Muscle layer of duodenum (tissue), 2 donors: Measurements from ENCODE around the gene LRCOL1.
A peak's percentile ranks its signal among the peaks of the same experiment; 100 is the strongest.

Experiments
- H3K27ac ChIP-seq: one replicate; pipeline ENCODE4 v1.7.0; 2013; ENCODE audit warnings: mild to moderate bottlenecking, low read length
- H3K27me3 ChIP-seq: one replicate; pipeline ENCODE4 v1.7.0; 2013; ENCODE audit warnings: low read depth, mild to moderate bottlenecking, control low read depth, low read length
- H3K36me3 ChIP-seq, 2 donors: one replicate each; pipeline ENCODE4 v1.7.0; 2013; ENCODE audit warnings: low read length in 2 of 2, control low read depth in 1 of 2, mild to moderate bottlenecking in 1 of 2; ENCODE audit not compliant: insufficient read depth in 2 of 2, control insufficient read depth in 1 of 2
- H3K4me1 ChIP-seq, 2 donors: one replicate each; pipeline ENCODE4 v1.7.0; 2013; ENCODE audit warnings: low read length in 2 of 2, mild to moderate bottlenecking in 2 of 2, control low read depth in 1 of 2, moderate library complexity in 1 of 2; ENCODE audit not compliant: insufficient read depth in 2 of 2, control insufficient read depth in 1 of 2
- H3K4me3 ChIP-seq, 2 donors: one replicate each; pipeline ENCODE4 v1.7.0; 2013; ENCODE audit warnings: low read length in 2 of 2, low read depth in 1 of 2, mild to moderate bottlenecking in 1 of 2
- H3K9me3 ChIP-seq, 2 donors: one replicate each; pipeline ENCODE4 v1.7.0; 2013; ENCODE audit warnings: low read length in 2 of 2, control low read depth in 1 of 2, mild to moderate bottlenecking in 1 of 2; ENCODE audit not compliant: control insufficient read depth in 1 of 2
- donor health status: healthy.

Gene LRCOL1

GRCh38 chr12:132633398-132633797 is 23.0 kb upstream of the LRCOL1 start:
- no peak overlapping the region for H3K4me3 ChIP-seq
- H3K27ac ChIP-seq, result no peak overlapping the region
- no peaks in the 10 kb centered on the region for H3K4me1 ChIP-seq
- no peaks in the 10 kb centered on the region for H3K9me3 ChIP-seq
- no peaks in the 10 kb centered on the region for H3K27me3 ChIP-seq
- peaks cover 39 to 78% of the 10 kb centered on the region in 2 donors for H3K36me3 ChIP-seq

DNA sequence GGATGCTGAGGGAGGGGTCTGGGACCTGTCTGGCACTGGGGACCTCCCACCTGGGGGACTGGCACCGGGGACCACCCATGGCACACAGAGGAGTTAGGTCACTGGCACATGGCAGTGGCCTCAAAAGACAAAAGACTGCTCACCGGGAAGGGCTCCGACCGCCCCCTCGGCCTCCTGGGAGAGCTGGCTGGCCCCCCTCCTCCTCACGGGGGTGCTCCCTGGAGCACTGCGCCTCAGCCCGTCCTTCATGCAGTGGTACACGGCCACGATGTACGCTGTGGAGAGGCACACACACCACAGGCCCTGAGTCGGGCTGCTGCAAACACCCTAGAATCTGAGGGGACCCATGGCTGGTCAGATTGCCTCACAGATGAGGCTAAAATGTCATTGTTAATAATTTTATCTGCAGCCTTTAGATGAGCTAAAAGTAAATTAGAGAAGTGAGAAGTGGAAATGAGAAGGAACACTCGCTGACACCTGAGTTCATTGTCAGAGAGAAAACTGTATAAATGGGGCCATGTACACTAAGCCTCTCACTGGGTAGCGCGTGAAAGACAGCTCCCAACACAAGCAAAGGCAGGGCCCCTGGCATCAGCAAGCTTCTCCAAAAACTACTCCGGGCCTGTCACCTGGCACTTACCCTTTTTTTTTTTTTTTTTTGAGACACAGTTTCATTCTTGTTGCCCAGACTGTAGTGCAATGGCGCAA is 22.3 kb upstream of the LRCOL1 start:
- no peaks in the 10 kb centered on the region for H3K4me1 ChIP-seq
- H3K27ac ChIP-seq, result no peak overlapping the region
- H3K4me3 ChIP-seq, result no peak overlapping the region
- H3K27me3 ChIP-seq, result no peaks in the 10 kb centered on the region
- peaks cover 35 to 73% of the 10 kb centered on the region in 2 donors for H3K36me3 ChIP-seq
- no peaks in the 10 kb centered on the region for H3K9me3 ChIP-seq

DNA sequence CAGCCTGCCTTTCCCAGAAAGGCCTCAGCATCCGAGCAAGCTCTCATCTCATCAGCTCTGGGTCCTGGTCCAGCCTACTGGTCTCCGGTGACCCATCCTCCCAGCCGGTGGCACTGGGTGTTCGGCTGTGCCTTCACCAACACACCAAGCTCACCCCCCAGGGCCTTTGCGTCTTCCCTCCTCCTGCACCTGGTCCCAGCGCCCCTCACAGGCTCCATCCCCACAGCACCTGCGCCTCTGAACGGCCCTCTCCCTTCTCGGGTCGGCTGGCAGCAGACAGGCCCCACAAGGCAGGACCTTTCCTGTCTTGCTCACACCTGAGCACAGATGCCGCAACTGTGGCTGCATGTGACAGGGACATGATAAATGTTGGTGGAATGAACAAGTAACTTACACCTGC is 21.3 kb upstream of the LRCOL1 start:
- Histone ChIP-seq H3K4me3 (no peak overlapping the region), H3K36me3 (peaks cover 30 to 64% of the 10 kb centered on the region in 2 donors), H3K4me1 (no peaks in the 10 kb centered on the region), H3K9me3 (no peaks in the 10 kb centered on the region), H3K27ac (no peak overlapping the region), H3K27me3 (no peaks in the 10 kb centered on the region)

DNA sequence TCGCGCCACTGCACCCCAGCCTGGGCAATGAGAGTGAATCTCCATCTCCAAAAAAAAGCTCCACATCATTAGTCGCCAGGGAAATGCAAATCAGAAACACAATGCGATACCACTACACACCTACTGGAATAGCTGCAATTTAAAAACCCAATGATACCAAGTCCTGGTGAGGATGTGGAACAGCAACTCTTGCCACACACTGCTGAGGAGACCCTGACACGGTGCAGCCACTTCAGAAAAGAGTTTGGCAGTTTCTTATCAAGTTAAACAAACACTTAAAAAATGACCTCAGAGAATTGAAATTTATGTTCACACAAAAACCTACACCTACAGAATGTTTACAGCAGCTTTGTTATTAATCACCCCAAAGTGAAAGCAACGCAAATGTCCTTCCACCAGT is 20.3 kb upstream of the LRCOL1 start:
- Histone ChIP-seq H3K9me3 (no peaks in the 10 kb centered on the region), H3K36me3 (peaks cover 26 to 61% of the 10 kb centered on the region in 2 donors), H3K4me3 (no peak overlapping the region), H3K27ac (no peak overlapping the region), H3K27me3 (no peaks in the 10 kb centered on the region), H3K4me1 (no peaks in the 10 kb centered on the region)

DNA sequence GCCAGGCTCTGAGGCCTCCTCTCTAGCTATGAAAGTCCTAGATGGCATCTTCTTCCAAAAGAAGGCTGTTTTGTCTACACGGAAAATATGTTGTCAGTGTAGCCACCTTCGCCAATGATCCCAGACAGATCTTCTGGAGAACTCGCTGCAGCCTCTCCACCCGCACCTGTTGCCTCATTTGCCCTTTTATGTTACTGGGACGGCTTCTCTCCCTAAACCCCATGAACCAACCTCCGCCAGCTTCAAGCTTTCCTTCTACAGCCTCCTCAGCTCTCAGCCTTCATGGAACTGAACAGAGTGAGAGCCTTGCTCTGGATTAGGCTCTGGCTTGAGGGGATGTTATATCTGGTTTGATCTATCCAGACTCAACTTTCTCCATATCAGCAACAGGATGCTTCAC is 18.9 kb upstream of the LRCOL1 start:
- H3K4me1 ChIP-seq, result no peaks in the 10 kb centered on the region
- H3K36me3 ChIP-seq, result peaks cover 21 to 65% of the 10 kb centered on the region in 2 donors

GRCh38 chr12:132625731-132626430 is 15.5 kb upstream of the LRCOL1 start:
- Histone ChIP-seq H3K4me1 (peaks cover 6 to 14% of the 10 kb centered on the region in 2 donors), H3K36me3 (peaks cover 7 to 36% of the 10 kb centered on the region in 2 donors), H3K27me3 (no peaks in the 10 kb centered on the region), H3K9me3 (no peaks in the 10 kb centered on the region), H3K27ac (no peak overlapping the region), H3K4me3 (no peak overlapping the region)

More for the DNA sequence above, 18.9 kb upstream of the LRCOL1 start:
- Histone ChIP-seq H3K27ac (no peak overlapping the region), H3K9me3 (no peaks in the 10 kb centered on the region), H3K27me3 (no peaks in the 10 kb centered on the region), H3K4me3 (no peak overlapping the region)

GRCh38 chr12:132624910-132625630 is 14.7 kb upstream of the LRCOL1 start:
- Histone ChIP-seq H3K4me1 (peaks cover 6 to 14% of the 10 kb centered on the region in 2 donors), H3K9me3 (no peaks in the 10 kb centered on the region), H3K36me3 (peaks cover 7 to 29% of the 10 kb centered on the region in 2 donors), H3K27ac (no peak overlapping the region), H3K27me3 (no peaks in the 10 kb centered on the region), H3K4me3 (no peak overlapping the region)

- Histone ChIP-seq H3K36me3 (peaks cover 0 to 27% of the 10 kb centered on the region in 2 donors), H3K4me1 (peaks cover 6 to 14% of the 10 kb centered on the region in 2 donors), H3K27me3 (no peaks in the 10 kb centered on the region), H3K4me3 (no peak overlapping the region), H3K9me3 (no peaks in the 10 kb centered on the region), H3K27ac (no peak overlapping the region)
These were observed 13.9 kb upstream of the LRCOL1 start for GRCh38 chr12:132624186-132624855.

DNA sequence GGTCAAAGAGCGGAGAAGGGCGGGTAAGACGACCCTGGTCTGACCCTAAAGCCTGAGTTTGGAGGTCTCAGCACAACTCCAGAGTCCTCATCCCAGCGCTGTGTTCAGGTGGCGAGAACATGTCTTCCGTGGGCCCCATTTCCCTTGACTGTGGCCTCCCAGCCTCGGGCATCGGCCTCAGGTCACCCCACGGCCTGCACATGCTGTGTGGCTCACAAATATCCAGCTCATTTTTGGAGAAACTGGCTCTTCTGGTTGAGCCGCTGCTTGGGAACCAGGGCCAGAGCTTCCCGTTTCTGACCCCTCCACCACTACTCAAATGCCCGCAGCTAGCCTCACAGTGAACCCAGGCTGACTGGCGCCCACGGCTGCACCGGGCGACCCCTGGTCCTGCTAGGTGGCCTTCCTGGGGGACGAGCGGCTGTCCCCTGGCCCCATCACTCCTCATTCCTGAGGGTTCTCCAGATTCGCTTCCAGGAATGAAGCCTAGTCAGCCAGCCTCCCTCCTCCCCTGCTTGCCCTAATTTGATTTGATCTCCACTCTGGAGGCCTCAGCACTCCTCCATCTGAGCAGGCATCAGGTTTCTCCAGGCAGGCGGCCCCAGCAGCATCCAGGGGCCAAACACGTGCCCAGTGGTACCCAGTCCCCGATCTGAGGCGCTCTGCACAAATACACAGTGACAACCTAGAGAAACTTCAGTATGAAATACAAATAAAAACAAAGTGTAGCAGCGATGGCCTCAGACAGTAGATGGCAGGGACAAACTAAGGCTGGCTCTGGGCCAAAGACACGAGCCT is 12.9 kb upstream of the LRCOL1 start:
- Histone ChIP-seq H3K27me3 (no peaks in the 10 kb centered on the region), H3K4me3 (peak overlapping the region in 1 of 2 donors; percentile 30), H3K9me3 (no peaks in the 10 kb centered on the region), H3K4me1 (peaks cover 6 to 16% of the 10 kb centered on the region in 2 donors), H3K36me3 (peaks cover 0 to 20% of the 10 kb centered on the region in 2 donors), H3K27ac (peak overlapping the region; percentile 23)

GRCh38 chr12:132622437-132623071 is 12.2 kb upstream of the LRCOL1 start:
- peaks cover 0 to 2% of the 10 kb centered on the region in 2 donors for H3K9me3 ChIP-seq
- peak overlapping the region; percentile 23 for H3K27ac ChIP-seq
- peak overlapping the region in 1 of 2 donors; percentile 30 for H3K4me3 ChIP-seq
- H3K36me3 ChIP-seq, result peaks cover 0 to 20% of the 10 kb centered on the region in 2 donors
- H3K4me1 ChIP-seq, result peaks cover 6 to 18% of the 10 kb centered on the region in 2 donors
- peaks cover 3% of the 10 kb centered on the region for H3K27me3 ChIP-seq
